ENCODE results near the gene EPHB3.

EPHB3 gene

DNA sequence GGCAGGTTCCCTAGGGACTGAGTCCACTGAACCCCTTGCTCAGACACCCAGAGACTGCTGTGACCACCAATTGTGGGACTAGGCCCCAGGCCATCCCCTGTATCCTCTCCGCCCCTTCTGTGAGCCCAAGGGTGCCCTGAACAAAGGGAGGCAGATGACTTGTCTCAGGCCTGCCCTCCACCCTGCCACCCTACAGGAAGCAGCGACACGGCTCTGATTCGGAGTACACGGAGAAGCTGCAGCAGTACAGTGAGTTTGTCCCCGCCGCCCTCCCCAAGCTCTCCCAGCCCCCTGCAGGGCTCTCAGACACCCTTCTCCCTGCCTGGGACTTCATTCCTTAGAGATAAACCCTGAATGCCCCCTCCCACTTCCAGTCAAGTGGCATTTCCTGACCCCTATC is 16.6 kb downstream of the EPHB3 start:
- H3K9ac ChIP-seq (ENCODE audit: low read length) = no peak overlapping the region
- peaks cover 2% of the 10 kb centered on the region for H3K9me3 ChIP-seq (ENCODE audit: insufficient read depth, low read depth, low read length)
- no peak overlapping the region for H2BK12ac ChIP-seq (ENCODE audit: low read length)
- no peak overlapping the region for H4K91ac ChIP-seq (ENCODE audit: low read depth, low read length)
- no peak overlapping the region for H3K18ac ChIP-seq (ENCODE audit: low read length)
- no peak overlapping the region for H3K4me2 ChIP-seq (ENCODE audit: low read length)
- no peak overlapping the region for H3K14ac ChIP-seq (ENCODE audit: low read length)
- no peak overlapping the region for H3K23ac ChIP-seq (ENCODE audit: low read length)
- H4K8ac ChIP-seq (ENCODE audit: low read depth, low read length) = no peak overlapping the region
- no peak for DNase-seq
- WGBS (ENCODE audit: extremely low coverage, insufficient coverage, insufficient read length) = no CpG with 5 or more reads among the region's 7 CpGs
- H3K27ac ChIP-seq (ENCODE audit: low read depth, low read length) = no peak overlapping the region
- H2AK5ac ChIP-seq (ENCODE audit: low read length) = no peak overlapping the region
- no peak overlapping the region for H3K4me3 ChIP-seq (ENCODE audit: low read depth, low read length)
- H3K36me3 ChIP-seq (ENCODE audit: control insufficient read depth in 1 of 2, insufficient read depth in 2 of 2, low read length in 2 of 2) = peaks cover 56 to 58% of the 10 kb centered on the region in 2 experiments
- H3K79me2 ChIP-seq (ENCODE audit: control insufficient read depth, insufficient read depth, low read length, poor library complexity) = peaks cover 2% of the 10 kb centered on the region
- H4K12ac ChIP-seq (ENCODE audit: low read depth, low read length) = no peak overlapping the region
- no peaks in the 10 kb centered on the region for H3K27me3 ChIP-seq (ENCODE audit: insufficient read depth, low read length)
- H2BK120ac ChIP-seq (ENCODE audit: insufficient read depth, low read length, poor library complexity) = no peak overlapping the region
- no peak overlapping the region for H3K4ac ChIP-seq (ENCODE audit: low read depth, low read length)
- H3K79me1 ChIP-seq (ENCODE audit: low read length) = peaks cover 14% of the 10 kb centered on the region
- H3K4me1 ChIP-seq (ENCODE audit: control insufficient read depth in 1 of 2, insufficient read depth in 2 of 2, low read length in 2 of 2) = peaks cover 43 to 50% of the 10 kb centered on the region in 2 experiments
- H2AFZ ChIP-seq (ENCODE audit: insufficient read depth, low read length, poor library complexity) = no peak overlapping the region
- no peak overlapping the region for H2BK5ac ChIP-seq (ENCODE audit: low read depth, low read length, poor library complexity)

- Histone ChIP-seq H3K14ac (ENCODE audit: low read length) (no peak overlapping the region), H3K27me3 (ENCODE audit: insufficient read depth, low read length) (no peaks in the 10 kb centered on the region), H2AK5ac (ENCODE audit: low read length) (no peak overlapping the region), H3K79me2 (ENCODE audit: control insufficient read depth, insufficient read depth, low read length, poor library complexity) (peaks cover 5% of the 10 kb centered on the region), H3K27ac (ENCODE audit: low read depth, low read length) (no peak overlapping the region), H3K9me3 (ENCODE audit: insufficient read depth, low read depth, low read length) (peaks cover 2% of the 10 kb centered on the region), H3K4me1 (ENCODE audit: control insufficient read depth in 1 of 2, insufficient read depth in 2 of 2, low read length in 2 of 2) (peaks cover 45 to 53% of the 10 kb centered on the region in 2 experiments), H2BK12ac (ENCODE audit: low read length) (no peak overlapping the region), H4K12ac (ENCODE audit: low read depth, low read length) (no peak overlapping the region), H3K18ac (ENCODE audit: low read length) (no peak overlapping the region), H3K36me3 (ENCODE audit: control insufficient read depth in 1 of 2, insufficient read depth in 2 of 2, low read length in 2 of 2) (peaks cover 54 to 56% of the 10 kb centered on the region in 2 experiments), H3K4me2 (ENCODE audit: low read length) (no peak overlapping the region), H2BK120ac (ENCODE audit: insufficient read depth, low read length, poor library complexity) (no peak overlapping the region), H3K4me3 (ENCODE audit: low read depth, low read length) (no peak overlapping the region), H3K23ac (ENCODE audit: low read length) (no peak overlapping the region), H3K4ac (ENCODE audit: low read depth, low read length) (no peak overlapping the region), H2BK5ac (ENCODE audit: low read depth, low read length, poor library complexity) (no peak overlapping the region), H4K8ac (ENCODE audit: low read depth, low read length) (no peak overlapping the region), H4K91ac (ENCODE audit: low read depth, low read length) (no peak overlapping the region), H3K9ac (ENCODE audit: low read length) (no peak overlapping the region), H3K79me1 (ENCODE audit: low read length) (peaks cover 19% of the 10 kb centered on the region), H2AFZ (ENCODE audit: insufficient read depth, low read length, poor library complexity) (no peak overlapping the region)
- no CpG with 5 or more reads among the region's 7 CpGs for WGBS (ENCODE audit: extremely low coverage, insufficient coverage, insufficient read length)
- DNase-seq = no peak
Measured at GRCh38 chr3:184578822-184579221, 17.2 kb downstream of the EPHB3 start.

GRCh38 chr3:184579513-184579912 is 17.9 kb downstream of the EPHB3 start:
- H3K27me3 ChIP-seq (ENCODE audit: insufficient read depth, low read length) = no peaks in the 10 kb centered on the region
- H3K23ac ChIP-seq (ENCODE audit: low read length) = no peak overlapping the region
- peak overlapping the region; percentile 13 for H3K27ac ChIP-seq (ENCODE audit: low read depth, low read length)
- no peak overlapping the region for H4K91ac ChIP-seq (ENCODE audit: low read depth, low read length)
- no peak overlapping the region for H4K12ac ChIP-seq (ENCODE audit: low read depth, low read length)
- no peak overlapping the region for H2BK12ac ChIP-seq (ENCODE audit: low read length)
- H3K4me3 ChIP-seq (ENCODE audit: low read depth, low read length) = no peak overlapping the region
- no peak overlapping the region for H3K4me2 ChIP-seq (ENCODE audit: low read length)
- peaks cover 45 to 54% of the 10 kb centered on the region in 2 experiments for H3K4me1 ChIP-seq (ENCODE audit: control insufficient read depth in 1 of 2, insufficient read depth in 2 of 2, low read length in 2 of 2)
- peaks cover 5% of the 10 kb centered on the region for H3K79me2 ChIP-seq (ENCODE audit: control insufficient read depth, insufficient read depth, low read length, poor library complexity)
- no CpG with 5 or more reads among the region's 22 CpGs for WGBS (ENCODE audit: extremely low coverage, insufficient coverage, insufficient read length)
- H2BK5ac ChIP-seq (ENCODE audit: low read depth, low read length, poor library complexity) = no peak overlapping the region
- H3K4ac ChIP-seq (ENCODE audit: low read depth, low read length) = no peak overlapping the region
- H3K9me3 ChIP-seq (ENCODE audit: insufficient read depth, low read depth, low read length) = peaks cover 2% of the 10 kb centered on the region
- H3K79me1 ChIP-seq (ENCODE audit: low read length) = peaks cover 20% of the 10 kb centered on the region
- H3K18ac ChIP-seq (ENCODE audit: low read length) = no peak overlapping the region
- H2AK5ac ChIP-seq (ENCODE audit: low read length) = no peak overlapping the region
- H2AFZ ChIP-seq (ENCODE audit: insufficient read depth, low read length, poor library complexity) = no peak overlapping the region
- no peak overlapping the region for H3K14ac ChIP-seq (ENCODE audit: low read length)
- H2BK120ac ChIP-seq (ENCODE audit: insufficient read depth, low read length, poor library complexity) = no peak overlapping the region
- no peak for DNase-seq
- H3K9ac ChIP-seq (ENCODE audit: low read length) = no peak overlapping the region
- H3K36me3 ChIP-seq (ENCODE audit: control insufficient read depth in 1 of 2, insufficient read depth in 2 of 2, low read length in 2 of 2) = peaks cover 54 to 56% of the 10 kb centered on the region in 2 experiments
- H4K8ac ChIP-seq (ENCODE audit: low read depth, low read length) = no peak overlapping the region

- Histone ChIP-seq H4K12ac (ENCODE audit: low read depth, low read length) (no peak overlapping the region), H3K27me3 (ENCODE audit: insufficient read depth, low read length) (no peaks in the 10 kb centered on the region), H2AK5ac (ENCODE audit: low read length) (no peak overlapping the region), H3K4me2 (ENCODE audit: low read length) (no peak overlapping the region), H3K27ac (ENCODE audit: low read depth, low read length) (no peak overlapping the region), H3K14ac (ENCODE audit: low read length) (no peak overlapping the region), H2BK5ac (ENCODE audit: low read depth, low read length, poor library complexity) (no peak overlapping the region), H2AFZ (ENCODE audit: insufficient read depth, low read length, poor library complexity) (no peak overlapping the region), H3K4me3 (ENCODE audit: low read depth, low read length) (no peak overlapping the region), H4K8ac (ENCODE audit: low read depth, low read length) (no peak overlapping the region), H2BK12ac (ENCODE audit: low read length) (no peak overlapping the region), H3K36me3 (ENCODE audit: control insufficient read depth in 1 of 2, insufficient read depth in 2 of 2, low read length in 2 of 2) (peaks cover 54 to 56% of the 10 kb centered on the region in 2 experiments), H3K79me1 (ENCODE audit: low read length) (peaks cover 16% of the 10 kb centered on the region), H3K23ac (ENCODE audit: low read length) (no peak overlapping the region), H3K9me3 (ENCODE audit: insufficient read depth, low read depth, low read length) (peaks cover 2% of the 10 kb centered on the region), H2BK120ac (ENCODE audit: insufficient read depth, low read length, poor library complexity) (no peak overlapping the region), H3K79me2 (ENCODE audit: control insufficient read depth, insufficient read depth, low read length, poor library complexity) (peaks cover 5% of the 10 kb centered on the region), H3K4me1 (ENCODE audit: control insufficient read depth in 1 of 2, insufficient read depth in 2 of 2, low read length in 2 of 2) (peaks cover 42 to 47% of the 10 kb centered on the region in 2 experiments), H3K4ac (ENCODE audit: low read depth, low read length) (no peak overlapping the region), H4K91ac (ENCODE audit: low read depth, low read length) (no peak overlapping the region), H3K18ac (ENCODE audit: low read length) (no peak overlapping the region), H3K9ac (ENCODE audit: low read length) (no peak overlapping the region)
- WGBS (ENCODE audit: extremely low coverage, insufficient coverage, insufficient read length) = no CpG with 5 or more reads among the region's 16 CpGs
- no peak for DNase-seq
Measured at GRCh38 chr3:184580376-184580775, 18.8 kb downstream of the EPHB3 start.

Data from trophoblast cell (in vitro differentiated cells and primary cell).